ENCODE results near the gene TUT7.
A peak's percentile ranks its signal among the peaks of the same experiment; 100 is the strongest.
"Not testable (repeated sequence)": the region's sequence is repeated elsewhere in the genome, so short reads cannot be mapped to it uniquely, and the experiment has no call there.

TUT7 gene

GRCh38 chr9:86354011-86354817 lies at the start of gene TUT7:
TUT7 (minus strand) TSS chr9:86354410; CDS start chr9:86353199, 1,211 bp downstream.
- peak; percentile 96 for DNase-seq

GRCh38 chr9:86402591-86402990 lies 48.4 kb upstream of the TUT7 start:
- DNase-seq = no peak

- DNase-seq = no peak
Observed at GRCh38 chr9:86396412-86396811, 42.2 kb upstream of the TUT7 start.

- DNase-seq = not testable (repeated sequence)
Observed at GRCh38 chr9:86390184-86390583, 36.0 kb upstream of the TUT7 start.

- no peak for DNase-seq
Observed at GRCh38 chr9:86389628-86390027, 35.4 kb upstream of the TUT7 start.

GRCh38 chr9:86387376-86387775 lies 33.2 kb upstream of the TUT7 start:
- DNase-seq = no peak

- not testable (repeated sequence) for DNase-seq
Observed at GRCh38 chr9:86383000-86383399, 28.8 kb upstream of the TUT7 start.

GRCh38 chr9:86376016-86376415 lies 21.8 kb upstream of the TUT7 start:
- no peak for DNase-seq

- DNase-seq = no peak
Observed at GRCh38 chr9:86369810-86370209, 15.6 kb upstream of the TUT7 start.

GRCh38 chr9:86368871-86369521 lies 14.8 kb upstream of the TUT7 start:
- no peak for DNase-seq

GRCh38 chr9:86361176-86361575 lies 7.0 kb upstream of the TUT7 start:
- no peak for DNase-seq

GRCh38 chr9:86359151-86359879 lies 5.1 kb upstream of the TUT7 start:
- DNase-seq = no peak

GRCh38 chr9:86356871-86357866 lies 3.0 kb upstream of the TUT7 start:
- DNase-seq = no peak

- DNase-seq = no peak
Observed at GRCh38 chr9:86355814-86356213, 1.6 kb upstream of the TUT7 start.

GRCh38 chr9:86354818-86355309 lies 654 bp upstream of the TUT7 start:
- DNase-seq = no peak

- DNase-seq = peak; percentile 5
Observed at GRCh38 chr9:86353655-86354010, 577 bp downstream of the TUT7 start.

GRCh38 chr9:86352440-86353077 lies 1.7 kb downstream of the TUT7 start:
- DNase-seq = no peak

- DNase-seq = no peak
Observed at GRCh38 chr9:86351880-86352279, 2.3 kb downstream of the TUT7 start.

GRCh38 chr9:86350006-86350760 lies 4.0 kb downstream of the TUT7 start:
- no peak for DNase-seq

- no peak for DNase-seq
Observed at GRCh38 chr9:86349271-86349670, 4.9 kb downstream of the TUT7 start.

GRCh38 chr9:86347991-86348390 lies 6.2 kb downstream of the TUT7 start:
- no peak for DNase-seq
